ENCODE results near the gene SERPINE2. TPM values are rescaled to one million over a fixed set of nuclear protein-coding genes. Genes with fewer than 3 reads are reported as not detected.

The SERPINE2 gene
- total and polyA plus RNA-seq, 5 donors, result 15.4 to 49.4 (median 24.2) TPM

- DNase-seq (no peak), ATAC-seq (no peak)
- 71% methylated on average over 3 of the region's 3 CpGs for WGBS
- H3K27me3 ChIP-seq (ENCODE audit: control insufficient read depth, insufficient read depth), result no peaks in the 10 kb centered on the region
- H3K4me1 ChIP-seq (ENCODE audit: control insufficient read depth, insufficient read depth, low read length), result no peaks in the 10 kb centered on the region
- intact Hi-C loops (cut with DNase I), result no loop called here
- no peaks in the 10 kb centered on the region for H3K9me3 ChIP-seq (ENCODE audit: control insufficient read depth, low read length)
- no peak overlapping the region for H3K4me3 ChIP-seq (ENCODE audit: low read length)
- H3K27ac ChIP-seq (ENCODE audit: low read length), result no peak overlapping the region
Measured at GRCh38 chr2:223976635-223977226, 62.4 kb downstream of the SERPINE2 start.

- H3K9me3 ChIP-seq (ENCODE audit: control insufficient read depth, low read length), result no peaks in the 10 kb centered on the region
- intact Hi-C loops (cut with DNase I), result no loop called here
- no peaks in the 10 kb centered on the region for H3K27me3 ChIP-seq (ENCODE audit: control insufficient read depth, insufficient read depth)
- H3K4me3 ChIP-seq (ENCODE audit: low read length), result no peak overlapping the region
- no peaks in the 10 kb centered on the region for H3K4me1 ChIP-seq (ENCODE audit: control insufficient read depth, insufficient read depth, low read length)
- ATAC-seq (no peak), DNase-seq (no peak)
- no peak overlapping the region for H3K27ac ChIP-seq (ENCODE audit: low read length)
- WGBS, result 95% methylated on average over 3 of the region's 3 CpGs
Measured at GRCh38 chr2:223973606-223974005, 65.5 kb downstream of the SERPINE2 start.

- Histone ChIP-seq H3K27ac (ENCODE audit: low read length) (no peak overlapping the region), H3K27me3 (ENCODE audit: control insufficient read depth, insufficient read depth) (no peaks in the 10 kb centered on the region), H3K4me3 (ENCODE audit: low read length) (no peak overlapping the region), H3K4me1 (ENCODE audit: control insufficient read depth, insufficient read depth, low read length) (no peaks in the 10 kb centered on the region), H3K9me3 (ENCODE audit: control insufficient read depth, low read length) (no peaks in the 10 kb centered on the region)
- DNase-seq (no peak), ATAC-seq (no peak)
- intact Hi-C loops (cut with DNase I), result no loop called here
- 70% methylated on average over 7 of the region's 7 CpGs for WGBS
Measured at GRCh38 chr2:223972656-223973102, 66.4 kb downstream of the SERPINE2 start.

- Histone ChIP-seq H3K27ac (ENCODE audit: low read length) (no peak overlapping the region), H3K4me1 (ENCODE audit: control insufficient read depth, insufficient read depth, low read length) (no peaks in the 10 kb centered on the region), H3K27me3 (ENCODE audit: control insufficient read depth, insufficient read depth) (no peaks in the 10 kb centered on the region), H3K4me3 (ENCODE audit: low read length) (no peak overlapping the region), H3K9me3 (ENCODE audit: control insufficient read depth, low read length) (no peaks in the 10 kb centered on the region)
- no peak for ATAC-seq
- no peak for DNase-seq
- intact Hi-C loops (cut with DNase I), result no loop called here
- WGBS, result 83% methylated on average over 5 of the region's 5 CpGs
Measured at GRCh38 chr2:223971731-223972130, 67.4 kb downstream of the SERPINE2 start.

- WGBS, result 62% methylated on average over 8 of the region's 8 CpGs
- intact Hi-C loops (cut with DNase I), result no loop called here
- no peak for DNase-seq
Measured at GRCh38 chr2:223970343-223971128, 68.5 kb downstream of the SERPINE2 start.

GRCh38 chr2:223969856-223970255, 69.2 kb downstream of the SERPINE2 start:
- Histone ChIP-seq H3K9me3 (ENCODE audit: control insufficient read depth, low read length) (no peaks in the 10 kb centered on the region), H3K27me3 (ENCODE audit: control insufficient read depth, insufficient read depth) (no peaks in the 10 kb centered on the region), H3K4me1 (ENCODE audit: control insufficient read depth, insufficient read depth, low read length) (no peaks in the 10 kb centered on the region), H3K27ac (ENCODE audit: low read length) (no peak overlapping the region), H3K4me3 (ENCODE audit: low read length) (no peak overlapping the region)
- WGBS, result 94% methylated on average over 1 of the region's 1 CpG
- DNase-seq (no peak), ATAC-seq (no peak)
- intact Hi-C loops (cut with DNase I), result loop anchor here in 1 of 4 donors (5.0 kb wide), 1 partner anchor 317 kb away; no protein-coding TSS in a partner anchor

More at GRCh38 chr2:223970343-223971128, 68.5 kb downstream of the SERPINE2 start:
- Histone ChIP-seq H3K4me1 (ENCODE audit: control insufficient read depth, insufficient read depth, low read length) (no peaks in the 10 kb centered on the region), H3K27me3 (ENCODE audit: control insufficient read depth, insufficient read depth) (no peaks in the 10 kb centered on the region), H3K4me3 (ENCODE audit: low read length) (no peak overlapping the region), H3K27ac (ENCODE audit: low read length) (no peak overlapping the region), H3K9me3 (ENCODE audit: control insufficient read depth, low read length) (no peaks in the 10 kb centered on the region)
- ATAC-seq, result peak; percentile 51 to 52

- H3K4me3 ChIP-seq (ENCODE audit: low read length), result no peak overlapping the region
- no peaks in the 10 kb centered on the region for H3K9me3 ChIP-seq (ENCODE audit: control insufficient read depth, low read length)
- DNase-seq, result no peak
- 22% methylated on average over 3 of the region's 3 CpGs for WGBS
- H3K27me3 ChIP-seq (ENCODE audit: control insufficient read depth, insufficient read depth), result no peaks in the 10 kb centered on the region
- H3K4me1 ChIP-seq (ENCODE audit: control insufficient read depth, insufficient read depth, low read length), result no peaks in the 10 kb centered on the region
- H3K27ac ChIP-seq (ENCODE audit: low read length), result no peak overlapping the region
- intact Hi-C loops (cut with DNase I), result loop anchor here in 1 of 4 donors (5.0 kb wide), 1 partner anchor 318 kb away; no protein-coding TSS in a partner anchor
- ATAC-seq, result no peak
Measured at GRCh38 chr2:223969315-223969714, 69.8 kb downstream of the SERPINE2 start.

- Histone ChIP-seq H3K27ac (ENCODE audit: low read length) (no peak overlapping the region), H3K4me3 (ENCODE audit: low read length) (no peak overlapping the region), H3K9me3 (ENCODE audit: control insufficient read depth, low read length) (no peaks in the 10 kb centered on the region), H3K27me3 (ENCODE audit: control insufficient read depth, insufficient read depth) (no peaks in the 10 kb centered on the region), H3K4me1 (ENCODE audit: control insufficient read depth, insufficient read depth, low read length) (no peaks in the 10 kb centered on the region)
- DNase-seq (no peak), ATAC-seq (no peak)
- intact Hi-C loops (cut with DNase I), result loop anchor here in 1 of 4 donors (5.0 kb wide), 1 partner anchor 319 kb away; no protein-coding TSS in a partner anchor
- 87% methylated on average over 2 of the region's 2 CpGs for WGBS
Measured at GRCh38 chr2:223967981-223968380, 71.1 kb downstream of the SERPINE2 start.

- no peak for ATAC-seq
- 26% methylated on average over 5 of the region's 5 CpGs for WGBS
- Histone ChIP-seq H3K9me3 (ENCODE audit: control insufficient read depth, low read length) (no peaks in the 10 kb centered on the region), H3K4me1 (ENCODE audit: control insufficient read depth, insufficient read depth, low read length) (peaks cover 6% of the 10 kb centered on the region), H3K27ac (ENCODE audit: low read length) (no peak overlapping the region), H3K27me3 (ENCODE audit: control insufficient read depth, insufficient read depth) (no peaks in the 10 kb centered on the region), H3K4me3 (ENCODE audit: low read length) (no peak overlapping the region)
- DNase-seq, result no peak
- intact Hi-C loops (cut with DNase I), result no loop called here
Measured at GRCh38 chr2:223959688-223960087, 79.4 kb downstream of the SERPINE2 start.

GRCh38 chr2:223957092-223957851, 81.8 kb downstream of the SERPINE2 start, which contains the start of gene MRPL44:
Gene MRPL44, plus strand, starts transcription at chr2:223957463. Its CDS starts 10 bp downstream, at chr2:223957473.
- intact Hi-C loops (cut with DNase I), result no loop called here
- ATAC-seq (peak; percentile 100), DNase-seq (peak; percentile 96 to 99 (median 98))
- Histone ChIP-seq H3K4me3 (ENCODE audit: low read length) (peak within 1 kb of the TSS; percentile 98), H3K27ac (ENCODE audit: low read length) (peak within 1 kb of the TSS; percentile 94), H3K27me3 (ENCODE audit: control insufficient read depth, insufficient read depth) (no peaks in the 10 kb centered on the region), H3K9me3 (ENCODE audit: control insufficient read depth, low read length) (no peaks in the 10 kb centered on the region), H3K4me1 (ENCODE audit: control insufficient read depth, insufficient read depth, low read length) (peaks cover 4% of the 10 kb centered on the region)
- WGBS, result under 1% methylated on average over 65 of the region's 65 CpGs
